T1000 (cell line): Measurements from ENCODE around the gene ZCCHC4.

Source experiments
- DNase-seq: peaks from one replicate; lab custom pipeline; 2025; ENCODE audit warnings: mixed read lengths; lab: John Stamatoyannopoulos, UW

ZCCHC4 gene

GRCh38 chr4:25377572-25378436, 65.2 kb downstream of the ZCCHC4 start:
- no peak for DNase-seq

GRCh38 chr4:25378437-25378743, 65.8 kb downstream of the ZCCHC4 start:
- DNase-seq = no peak

- no peak for DNase-seq
Observed at GRCh38 chr4:25379591-25379990, 67.0 kb downstream of the ZCCHC4 start.

- no peak for DNase-seq
Observed at GRCh38 chr4:25383647-25384046, 71.1 kb downstream of the ZCCHC4 start.

GRCh38 chr4:25386926-25387325, 74.4 kb downstream of the ZCCHC4 start:
- no peak for DNase-seq

- no peak for DNase-seq
Observed at GRCh38 chr4:25397305-25397704, 84.7 kb downstream of the ZCCHC4 start.

GRCh38 chr4:25399510-25399909, 86.9 kb downstream of the ZCCHC4 start:
- DNase-seq = no peak

- no peak for DNase-seq
Observed at GRCh38 chr4:25401066-25401465, 88.5 kb downstream of the ZCCHC4 start.

GRCh38 chr4:25402521-25402920, 89.9 kb downstream of the ZCCHC4 start:
- no peak for DNase-seq

GRCh38 chr4:25403699-25404098, 91.1 kb downstream of the ZCCHC4 start:
- DNase-seq = no peak

- DNase-seq = no peak
Observed at GRCh38 chr4:25405453-25405852, 92.9 kb downstream of the ZCCHC4 start.

GRCh38 chr4:25406081-25406692, 93.6 kb downstream of the ZCCHC4 start:
- DNase-seq = no peak

GRCh38 chr4:25410820-25411529, 98.4 kb downstream of the ZCCHC4 start:
- no peak for DNase-seq

- DNase-seq = no peak
Observed at GRCh38 chr4:25413261-25413660, 100.7 kb downstream of the ZCCHC4 start.

GRCh38 chr4:25417014-25417413, 104.4 kb downstream of the ZCCHC4 start:
- DNase-seq = no peak
